ENCODE results near the gene RGS7. TPM values are rescaled to one million over a fixed set of nuclear protein-coding genes. Genes with fewer than 3 reads are reported as not detected.
A peak's percentile ranks its signal among the peaks of the same experiment; 100 is the strongest.
"Not testable (repeated sequence)": the region's sequence is repeated elsewhere in the genome, so short reads cannot be mapped to it uniquely, and the experiment has no call there.

Gene RGS7
- total and polyA plus RNA-seq, 2 experiments from 2014 or later = 0.22 to 0.73 TPM

DNA sequence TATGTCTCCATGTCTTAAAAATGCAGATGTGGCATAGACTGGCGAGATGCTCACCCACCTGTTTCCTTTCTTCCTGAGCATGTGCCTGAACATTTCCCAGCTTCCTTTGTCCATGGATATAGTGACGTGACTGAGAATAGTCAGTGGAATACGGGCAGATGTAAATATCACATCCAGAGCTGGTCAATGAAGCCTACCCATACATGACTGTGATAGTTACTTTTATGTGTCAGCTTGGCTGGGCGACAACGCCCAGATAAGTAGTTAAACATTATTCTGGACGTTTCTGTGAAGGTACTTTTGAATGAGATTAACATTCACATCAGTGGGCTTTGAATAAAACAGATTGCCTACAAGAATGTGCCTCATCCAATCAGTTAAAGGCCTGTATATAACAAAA lies 135.7 kb downstream of the RGS7 start:
- Histone ChIP-seq H3K79me2 (no peaks in the 10 kb centered on the region), H3K4me3 (no peak overlapping the region), H3K36me3 (replicated peaks; ENCODE audit: insufficient read depth, low read depth) (no peaks in the 10 kb centered on the region), H3K27ac (peak overlapping the region; percentile 66), H2AFZ (no peak overlapping the region), H3K4me1 (ENCODE audit: insufficient read depth) (peaks cover 3% of the 10 kb centered on the region), H4K20me1 (ENCODE audit: insufficient read depth, poor library complexity, severe bottlenecking) (no peaks in the 10 kb centered on the region), H3K9me3 (ENCODE audit: low read depth) (no peaks in the 10 kb centered on the region), H3K9me2 (replicated peaks; ENCODE audit: insufficient read depth) (no peaks in the 10 kb centered on the region), H3K4me2 (no peak overlapping the region), H3K27me3 (no peaks in the 10 kb centered on the region)
- TF ChIP-seq EZH2 (IDR thresholded peaks at IDR 0.05; ENCODE audit: borderline replicate concordance) (no peak), EZH2phosphoT487 (IDR thresholded peaks at IDR 0.05; ENCODE audit: low read depth, severe bottlenecking, unreplicated experiment) (no peak), CTCF (IDR thresholded peaks at IDR 0.05; ENCODE audit: poor library complexity) (no peak)
- WGBS (ENCODE audit: low lambda C conversion rate, missing lambda C conversion rate) = 69% methylated on average over 6 of the region's 6 CpGs
- DNase-seq (ENCODE audit: low spot score) = no peak

DNA sequence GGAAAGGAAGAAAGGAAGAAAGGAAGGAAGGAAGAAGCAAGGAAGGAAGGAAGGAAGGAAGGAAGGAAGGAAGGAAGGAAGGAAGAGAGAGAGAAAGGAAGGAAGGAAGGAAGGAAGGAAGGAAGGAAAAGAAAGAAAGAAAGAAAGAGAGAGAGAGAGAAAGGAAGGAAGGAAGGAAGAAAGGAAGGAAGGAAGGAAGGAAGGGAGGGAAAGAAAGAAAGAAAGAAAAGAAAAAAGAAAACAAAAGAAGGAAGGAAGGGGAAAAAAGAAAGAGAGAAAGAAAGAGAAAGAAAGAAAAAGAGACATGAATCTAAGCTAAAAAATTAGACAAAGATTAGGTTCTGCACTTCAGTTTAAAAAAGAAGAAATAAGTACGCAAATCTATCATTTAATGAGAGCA lies 136.1 kb downstream of the RGS7 start:
- H3K9me3 ChIP-seq (ENCODE audit: low read depth); H3K4me2 ChIP-seq; H2AFZ ChIP-seq; H3K4me1 ChIP-seq (ENCODE audit: insufficient read depth); DNase-seq (ENCODE audit: low spot score); H3K27me3 ChIP-seq; H3K9me2 ChIP-seq (replicated peaks; ENCODE audit: insufficient read depth); H3K36me3 ChIP-seq (replicated peaks; ENCODE audit: insufficient read depth, low read depth); H3K79me2 ChIP-seq; H3K4me3 ChIP-seq; H4K20me1 ChIP-seq (ENCODE audit: insufficient read depth, poor library complexity, severe bottlenecking): not testable (repeated sequence)
- H3K27ac ChIP-seq = peak overlapping the region; percentile 66
- 91% methylated on average over 1 of the region's 1 CpG for WGBS (ENCODE audit: low lambda C conversion rate, missing lambda C conversion rate)

- Histone ChIP-seq H3K9me2 (replicated peaks; ENCODE audit: insufficient read depth) (no peaks in the 10 kb centered on the region), H3K4me1 (ENCODE audit: insufficient read depth) (peaks cover 3% of the 10 kb centered on the region), H2AFZ (no peak overlapping the region), H3K36me3 (replicated peaks; ENCODE audit: insufficient read depth, low read depth) (no peaks in the 10 kb centered on the region), H3K4me2 (peak overlapping the region; percentile 14), H3K27ac (peak overlapping the region; percentile 84), H3K4me3 (no peak overlapping the region), H3K27me3 (no peaks in the 10 kb centered on the region), H3K79me2 (no peaks in the 10 kb centered on the region), H4K20me1 (ENCODE audit: insufficient read depth, poor library complexity, severe bottlenecking) (no peaks in the 10 kb centered on the region), H3K9me3 (ENCODE audit: low read depth) (no peaks in the 10 kb centered on the region)
- WGBS (ENCODE audit: low lambda C conversion rate, missing lambda C conversion rate) = 27% methylated on average over 2 of the region's 2 CpGs
- peak; percentile 24 for DNase-seq (ENCODE audit: low spot score)
- no peak for TF ChIP-seq EZH2 (IDR thresholded peaks at IDR 0.05; ENCODE audit: borderline replicate concordance)
- no peak for TF ChIP-seq CTCF (IDR thresholded peaks at IDR 0.05; ENCODE audit: poor library complexity)
- TF ChIP-seq EZH2phosphoT487 (IDR thresholded peaks at IDR 0.05; ENCODE audit: low read depth, severe bottlenecking, unreplicated experiment) = no peak
Measured at GRCh38 chr1:241219449-241219848, 137.6 kb downstream of the RGS7 start.

- H4K20me1 ChIP-seq (ENCODE audit: insufficient read depth, poor library complexity, severe bottlenecking) = no peaks in the 10 kb centered on the region
- H3K4me2 ChIP-seq = no peak overlapping the region
- H3K36me3 ChIP-seq (replicated peaks; ENCODE audit: insufficient read depth, low read depth) = no peaks in the 10 kb centered on the region
- H3K27me3 ChIP-seq = no peaks in the 10 kb centered on the region
- H3K27ac ChIP-seq = no peak overlapping the region
- no peaks in the 10 kb centered on the region for H3K9me3 ChIP-seq (ENCODE audit: low read depth)
- peaks cover 10% of the 10 kb centered on the region for H3K4me1 ChIP-seq (ENCODE audit: insufficient read depth)
- 82% methylated on average over 2 of the region's 2 CpGs for WGBS (ENCODE audit: low lambda C conversion rate, missing lambda C conversion rate)
- no peaks in the 10 kb centered on the region for H3K9me2 ChIP-seq (replicated peaks; ENCODE audit: insufficient read depth)
- no peak for DNase-seq (ENCODE audit: low spot score)
- no peak overlapping the region for H3K4me3 ChIP-seq
- no peaks in the 10 kb centered on the region for H3K79me2 ChIP-seq
- no peak for TF ChIP-seq EZH2 (IDR thresholded peaks at IDR 0.05; ENCODE audit: borderline replicate concordance)
- TF ChIP-seq CTCF (IDR thresholded peaks at IDR 0.05; ENCODE audit: poor library complexity) = no peak
- TF ChIP-seq EZH2phosphoT487 (IDR thresholded peaks at IDR 0.05; ENCODE audit: low read depth, severe bottlenecking, unreplicated experiment) = no peak
- H2AFZ ChIP-seq = no peak overlapping the region
Measured at GRCh38 chr1:241217516-241217915, 139.5 kb downstream of the RGS7 start.

Data from hepatocyte (in vitro differentiated cells).